GM06990 (cell line): ENCODE results near the gene SEMA6C.

Source experiments
- DNase-seq: peaks from one replicate; pipeline ENCODE4 v3.0.0-alpha.2; 2011; ENCODE audit not compliant: insufficient read length; ENCODE audit errors: extremely low read depth
- H3K27me3 ChIP-seq: replicated peaks from 2 replicates; pipeline ENCODE4 v1.6.0; 2011; ENCODE audit warnings: low read length; ENCODE audit not compliant: control insufficient read depth, insufficient read depth
- H3K36me3 ChIP-seq: 2 replicates; pipeline ENCODE4 v1.5.1; 2011; ENCODE audit warnings: low read length; ENCODE audit not compliant: control insufficient read depth, insufficient read depth
- H3K4me3 ChIP-seq: replicated peaks from 2 replicates; pipeline ENCODE4 v1.5.1; 2011; ENCODE audit warnings: low read depth, mild to moderate bottlenecking, control low read depth, low read length
- TF ChIP-seq, protein P1 (sequence below): IDR thresholded peaks from 2 replicates; pipeline ENCODE4 v1.5.1; 2011; ENCODE audit warnings: low read length, control low read depth, mild to moderate bottlenecking, inconsistent platforms; ENCODE audit not compliant: insufficient read depth, poor library complexity, severe bottlenecking

SEMA6C gene

GRCh38 chr1:151085953-151086559, 60.4 kb downstream of the SEMA6C start:
- TF ChIP-seq, protein P1, sequence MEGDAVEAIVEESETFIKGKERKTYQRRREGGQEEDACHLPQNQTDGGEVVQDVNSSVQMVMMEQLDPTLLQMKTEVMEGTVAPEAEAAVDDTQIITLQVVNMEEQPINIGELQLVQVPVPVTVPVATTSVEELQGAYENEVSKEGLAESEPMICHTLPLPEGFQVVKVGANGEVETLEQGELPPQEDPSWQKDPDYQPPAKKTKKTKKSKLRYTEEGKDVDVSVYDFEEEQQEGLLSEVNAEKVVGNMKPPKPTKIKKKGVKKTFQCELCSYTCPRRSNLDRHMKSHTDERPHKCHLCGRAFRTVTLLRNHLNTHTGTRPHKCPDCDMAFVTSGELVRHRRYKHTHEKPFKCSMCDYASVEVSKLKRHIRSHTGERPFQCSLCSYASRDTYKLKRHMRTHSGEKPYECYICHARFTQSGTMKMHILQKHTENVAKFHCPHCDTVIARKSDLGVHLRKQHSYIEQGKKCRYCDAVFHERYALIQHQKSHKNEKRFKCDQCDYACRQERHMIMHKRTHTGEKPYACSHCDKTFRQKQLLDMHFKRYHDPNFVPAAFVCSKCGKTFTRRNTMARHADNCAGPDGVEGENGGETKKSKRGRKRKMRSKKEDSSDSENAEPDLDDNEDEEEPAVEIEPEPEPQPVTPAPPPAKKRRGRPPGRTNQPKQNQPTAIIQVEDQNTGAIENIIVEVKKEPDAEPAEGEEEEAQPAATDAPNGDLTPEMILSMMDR, result no peak

More at GRCh38 chr1:151085953-151086559, 60.4 kb downstream of the SEMA6C start:
- DNase-seq, result no peak
- Histone ChIP-seq H3K36me3 (no peaks in the 10 kb centered on the region), H3K4me3 (no peak overlapping the region), H3K27me3 (no peaks in the 10 kb centered on the region)
